SK-N-SH (cell line): ENCODE data around the gene NFIX.

ENCODE experiments used
- CTCF ChIP-seq: fragments of 200-600 bp; sonication (generic); IDR thresholded peaks from 2 replicates; pipeline ENCODE4 v1.6.1; 2017; ENCODE audit warnings: antibody characterized with exemption, mild to moderate bottlenecking, moderate library complexity
- POLR2AphosphoS5 ChIP-seq: IDR thresholded peaks from 2 replicates; pipeline ENCODE4 v1.6.1; 2012; ENCODE audit warnings: low read depth, low read length
- RAD21 ChIP-seq: IDR thresholded peaks from 2 replicates; pipeline ENCODE4 v1.6.1; 2012; ENCODE audit warnings: mild to moderate bottlenecking, low read length
- REST ChIP-seq: IDR thresholded peaks from 2 replicates; pipeline ENCODE4 v1.6.1; 2012; ENCODE audit warnings: mild to moderate bottlenecking, low read depth, low read length, moderate library complexity
- TF ChIP-seq, protein P1 (sequence below): fragments of 150-350 bp; IDR thresholded peaks from 2 replicates; pipeline ENCODE4 v1.6.1; 2017; ENCODE audit warnings: antibody characterized with exemption, low read length, low read depth, borderline replicate concordance

- no peak for TF ChIP-seq POLR2AphosphoS5
- no peak for TF ChIP-seq RAD21
- no peak for TF ChIP-seq CTCF
- TF ChIP-seq, protein P1, sequence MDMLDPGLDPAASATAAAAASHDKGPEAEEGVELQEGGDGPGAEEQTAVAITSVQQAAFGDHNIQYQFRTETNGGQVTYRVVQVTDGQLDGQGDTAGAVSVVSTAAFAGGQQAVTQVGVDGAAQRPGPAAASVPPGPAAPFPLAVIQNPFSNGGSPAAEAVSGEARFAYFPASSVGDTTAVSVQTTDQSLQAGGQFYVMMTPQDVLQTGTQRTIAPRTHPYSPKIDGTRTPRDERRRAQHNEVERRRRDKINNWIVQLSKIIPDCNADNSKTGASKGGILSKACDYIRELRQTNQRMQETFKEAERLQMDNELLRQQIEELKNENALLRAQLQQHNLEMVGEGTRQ = no peak
- TF ChIP-seq REST = no peak
Measured at GRCh38 chr19:13119627-13120026, 124.4 kb downstream of the NFIX start.
